ENCODE measurements around the gene WDR5. TPM values are rescaled to one million over a fixed set of nuclear protein-coding genes. Genes with fewer than 3 reads are reported as not detected.

The WDR5 gene
- total RNA-seq, 1 donor, result 19.9 TPM

GRCh38 chr9:134162926-134163370 is 27.1 kb downstream of the WDR5 start:
- no peak for TF ChIP-seq CTCF (IDR thresholded peaks at IDR 0.05; ENCODE audit: insufficient read depth, low read length)
- DNase-seq (ENCODE audit: low read depth), result no peak
- H3K4me3 ChIP-seq (ENCODE audit: low read depth, low read length), result no peak overlapping the region

GRCh38 chr9:134163371-134164196 is 27.7 kb downstream of the WDR5 start:
- peak; percentile 44 for DNase-seq (ENCODE audit: low read depth)

DNA sequence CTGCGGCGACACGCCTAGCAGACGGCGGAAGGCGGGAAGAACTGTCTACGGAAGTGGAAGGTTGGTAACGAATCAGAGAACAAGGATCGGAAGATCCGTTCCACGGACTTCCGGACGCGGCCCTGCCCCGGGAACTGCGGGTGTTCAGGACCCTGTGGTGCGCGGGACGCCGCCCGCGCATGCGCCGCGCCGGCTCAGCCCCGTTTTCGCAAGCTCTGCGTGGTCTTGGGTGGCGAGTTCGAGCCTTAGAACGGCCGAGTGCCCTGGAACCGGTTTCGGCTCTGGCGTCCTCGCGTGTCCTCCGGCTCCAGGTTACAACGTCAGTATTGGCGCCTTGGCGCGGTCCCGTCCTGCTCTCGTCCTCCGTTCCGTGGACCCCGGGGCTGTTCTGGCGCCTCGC is 29.0 kb downstream of the WDR5 start:
- H3K4me3 ChIP-seq (ENCODE audit: low read depth, low read length), result no peak overlapping the region
- no peak for TF ChIP-seq CTCF (IDR thresholded peaks at IDR 0.05; ENCODE audit: insufficient read depth, low read length)
- no peak for DNase-seq (ENCODE audit: low read depth)

More at GRCh38 chr9:134163371-134164196, 27.7 kb downstream of the WDR5 start:
- H3K4me3 ChIP-seq (ENCODE audit: low read depth, low read length), result peak overlapping the region; percentile 45
- peak; percentile 34 for TF ChIP-seq CTCF (IDR thresholded peaks at IDR 0.05; ENCODE audit: insufficient read depth, low read length)

DNA sequence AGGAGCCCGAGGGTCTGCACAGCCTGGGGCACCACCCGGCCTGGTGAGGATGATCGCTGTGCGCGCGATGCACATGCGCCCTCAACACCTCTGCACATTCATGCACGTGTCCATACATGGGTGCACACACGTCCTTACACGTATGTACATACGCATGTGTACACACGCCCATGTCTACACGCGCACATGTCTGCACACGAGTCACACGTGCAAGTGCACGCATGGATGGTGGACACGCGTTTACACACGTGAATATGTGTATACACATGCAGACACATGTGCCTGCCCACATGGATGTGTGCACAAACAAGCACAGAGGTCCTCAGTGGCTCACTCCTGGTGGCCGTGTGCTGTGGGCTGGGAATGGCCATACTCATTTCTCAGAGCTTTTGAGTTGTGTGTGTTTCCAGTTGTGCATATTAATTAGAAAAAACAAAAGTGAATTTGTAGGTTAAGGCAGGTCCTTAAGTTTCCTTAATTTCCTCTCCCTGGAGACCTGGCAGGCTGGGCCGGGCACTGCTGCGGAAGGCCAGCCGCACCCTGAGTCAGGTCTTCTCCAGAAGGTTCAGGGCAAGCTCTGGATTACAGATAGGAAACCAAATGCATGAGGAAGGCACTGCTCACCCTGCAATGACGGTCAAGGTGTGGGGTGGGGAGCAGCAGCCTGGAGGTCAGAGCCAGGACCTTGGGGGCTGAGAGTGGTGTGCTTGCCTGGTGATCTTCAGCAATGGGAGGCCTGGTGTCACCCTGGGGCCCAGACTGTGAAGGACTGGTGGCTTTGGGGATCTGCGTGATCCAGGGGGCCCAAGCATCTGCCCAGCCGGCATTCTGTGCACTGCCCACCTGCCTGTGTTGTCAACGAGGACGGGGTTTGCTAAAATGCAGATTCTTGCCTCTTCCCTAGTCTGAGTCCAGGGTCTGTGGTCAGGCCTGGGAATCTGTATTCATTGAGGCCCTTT is 29.8 kb downstream of the WDR5 start:
- TF ChIP-seq CTCF (IDR thresholded peaks at IDR 0.05; ENCODE audit: insufficient read depth, low read length), result no peak
- DNase-seq (ENCODE audit: low read depth), result peak; percentile 50
- no peak overlapping the region for H3K4me3 ChIP-seq (ENCODE audit: low read depth, low read length)

DNA sequence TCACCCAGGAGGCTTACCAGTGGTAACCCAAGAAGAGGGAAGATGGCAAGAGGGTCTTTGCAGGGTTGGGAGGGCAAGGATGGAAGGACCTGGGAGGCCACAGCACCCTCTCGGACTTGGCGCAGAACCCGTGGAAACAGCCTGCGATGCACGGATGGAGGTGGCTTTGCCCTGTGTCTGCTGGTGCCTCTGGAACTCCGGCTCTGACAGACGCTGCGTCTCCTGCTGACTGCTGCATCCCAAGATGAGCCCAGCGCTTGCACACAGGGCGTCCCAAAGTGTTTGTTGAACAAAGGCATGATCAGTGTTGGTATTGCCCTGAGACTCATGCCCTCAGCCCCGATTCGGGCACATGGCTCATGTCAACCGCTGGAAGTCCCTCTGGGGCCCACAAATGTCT is 30.5 kb downstream of the WDR5 start:
- no peak for DNase-seq (ENCODE audit: low read depth)
- no peak for TF ChIP-seq CTCF (IDR thresholded peaks at IDR 0.05; ENCODE audit: insufficient read depth, low read length)
- H3K4me3 ChIP-seq (ENCODE audit: low read depth, low read length), result no peak overlapping the region

DNA sequence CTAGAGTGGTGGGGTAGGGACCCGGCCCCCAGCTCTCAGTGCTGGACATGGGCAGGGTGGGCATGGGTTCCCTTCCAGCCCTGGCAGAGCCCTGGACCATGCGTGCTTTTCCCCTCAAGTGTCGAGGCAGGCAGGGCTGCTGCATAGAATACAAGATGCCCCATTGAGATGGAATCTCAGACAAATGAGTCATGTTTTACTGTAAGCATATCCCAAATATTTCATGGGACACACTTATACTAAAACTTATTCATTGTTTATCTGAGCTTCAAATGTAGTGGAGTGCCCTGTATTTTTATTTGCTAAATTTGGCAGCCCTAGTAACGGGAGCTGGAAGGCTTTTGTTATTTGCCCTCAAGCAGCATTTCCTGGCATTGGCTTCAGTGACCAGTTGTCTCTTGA is 31.6 kb downstream of the WDR5 start:
- no peak for TF ChIP-seq CTCF (IDR thresholded peaks at IDR 0.05; ENCODE audit: insufficient read depth, low read length)
- H3K4me3 ChIP-seq (ENCODE audit: low read depth, low read length), result no peak overlapping the region

More for the DNA sequence above, 31.6 kb downstream of the WDR5 start:
- peak; percentile 19 for DNase-seq (ENCODE audit: low read depth)

Measured in fibroblast of the aortic adventitia (primary cell).